GM19035 (cell line): ENCODE data around the gene SPATS2L.

Experiments used
- ATAC-seq: cut with Tn5 transposase; IDR thresholded peaks from one replicate; pipeline ENCODE4 v1.9.1; 2021; ENCODE audit not compliant: unreplicated experiment

Gene SPATS2L

GRCh38 chr2:200405599-200406298, 99.3 kb downstream of the SPATS2L start:
- peak; percentile 36 for ATAC-seq

- ATAC-seq, result peak; percentile 61
Measured at GRCh38 chr2:200406379-200406778, 99.9 kb downstream of the SPATS2L start.

GRCh38 chr2:200408428-200409316, 102.2 kb downstream of the SPATS2L start:
- ATAC-seq, result no peak

GRCh38 chr2:200411831-200412230, 105.3 kb downstream of the SPATS2L start:
- ATAC-seq, result no peak

GRCh38 chr2:200414367-200414766, 107.9 kb downstream of the SPATS2L start:
- no peak for ATAC-seq

GRCh38 chr2:200415455-200415854, 109.0 kb downstream of the SPATS2L start:
- no peak for ATAC-seq

- ATAC-seq, result no peak
Measured at GRCh38 chr2:200416878-200417277, 110.4 kb downstream of the SPATS2L start.

- ATAC-seq, result no peak
Measured at GRCh38 chr2:200417366-200417765, 110.9 kb downstream of the SPATS2L start.

- no peak for ATAC-seq
Measured at GRCh38 chr2:200418399-200418798, 111.9 kb downstream of the SPATS2L start.

GRCh38 chr2:200419325-200419724, 112.8 kb downstream of the SPATS2L start:
- ATAC-seq, result no peak

- no peak for ATAC-seq
Measured at GRCh38 chr2:200421270-200421669, 114.8 kb downstream of the SPATS2L start.

GRCh38 chr2:200422071-200422470, 115.6 kb downstream of the SPATS2L start:
- no peak for ATAC-seq

- ATAC-seq, result no peak
Measured at GRCh38 chr2:200422532-200423261, 116.2 kb downstream of the SPATS2L start.

GRCh38 chr2:200423541-200423940, 117.0 kb downstream of the SPATS2L start:
- no peak for ATAC-seq

GRCh38 chr2:200425026-200425821, 118.7 kb downstream of the SPATS2L start:
- ATAC-seq, result no peak

GRCh38 chr2:200426754-200427153, 120.3 kb downstream of the SPATS2L start:
- no peak for ATAC-seq

GRCh38 chr2:200428961-200429665, 122.6 kb downstream of the SPATS2L start:
- ATAC-seq, result peak; percentile 72

GRCh38 chr2:200430017-200430416, 123.5 kb downstream of the SPATS2L start:
- no peak for ATAC-seq

GRCh38 chr2:200431996-200432705, 125.7 kb downstream of the SPATS2L start:
- ATAC-seq, result no peak
